HepG2 (cell line): ENCODE results near the gene NR1H3. TPM values are rescaled to one million over a fixed set of nuclear protein-coding genes. Genes with fewer than 3 reads are reported as not detected.

Source experiments
- RAD21 ChIP-seq: fragments of 450-650 bp; formaldehyde crosslinking; IDR thresholded peaks from 2 replicates; pipeline ENCODE4 v1.5.0; 2020; ENCODE audit warnings: mild to moderate bottlenecking
- REL ChIP-seq: sonication (generic); formaldehyde crosslinking; conservative IDR thresholded peaks from 2 replicates; pipeline ENCODE4 v1.8.0; 2022; ENCODE audit warnings: mild to moderate bottlenecking, missing genetic modification reagents, moderate library complexity
- REXO4 ChIP-seq: sonication (generic); formaldehyde crosslinking; IDR thresholded peaks from 2 replicates; pipeline ENCODE4 v1.8.0; 2022; ENCODE audit warnings: missing genetic modification reagents, mild to moderate bottlenecking, borderline replicate concordance
- SNRNP70 ChIP-seq: fragments of 200-400 bp; formaldehyde crosslinking; IDR thresholded peaks from 2 replicates; pipeline ENCODE4 v1.6.1; 2017; ENCODE audit warnings: mild to moderate bottlenecking, low read depth, low read length, moderate library complexity
- ZKSCAN1 ChIP-seq: fragments of 150-350 bp; IDR thresholded peaks from 2 replicates; pipeline ENCODE4 v1.6.1; 2014; ENCODE audit warnings: low read length
- ZNF496 ChIP-seq: sonication (generic); formaldehyde crosslinking; IDR thresholded peaks from 2 replicates; pipeline ENCODE4 v1.8.1; 2023; ENCODE audit warnings: mild to moderate bottlenecking, moderate library complexity, missing genetic modification reagents; ENCODE audit not compliant: insufficient replicate concordance
- polyA plus RNA-seq, 8 experiments: library from polyadenylated mRNA; depleted of rRNA in 3 of 8; stranded (reverse) in 7 of 8; unstranded in 1 of 8; fragments of >200 nt; fragmentation: Illumina TruSeq in 4 of 8; extraction: Trizol in 4 of 8; gene quantifications; 2 replicates each; pipeline versions ENCODE4 v1.2.1 to v1.2.3, GENCODE V29; 2011 to 2016; ENCODE audit warnings: low read depth in 4 of 8, missing spikeins in 1 of 8, mixed read lengths in 1 of 8; ENCODE audit not compliant: insufficient read depth in 1 of 8
- total RNA-seq, 5 experiments: library from RNA; depleted of rRNA; stranded (reverse); fragments of >200 nt; fragmentation: Illumina TruSeq; extraction: Trizol; gene quantifications; 2 replicates each; pipeline ENCODE4 v1.2.3, GENCODE V29; 2016; ENCODE audit warnings: low read depth in 1 of 5
- TF ChIP-seq, protein P1 (sequence below): sonication (generic); formaldehyde crosslinking; IDR thresholded peaks from 2 replicates; pipeline ENCODE4 v1.5.1; 2020; ENCODE audit warnings: mild to moderate bottlenecking, missing genetic modification reagents, borderline replicate concordance
- TF ChIP-seq, protein P2 (sequence below): sonication (generic); formaldehyde crosslinking; IDR thresholded peaks from 2 replicates; pipeline ENCODE4 v1.4.0; 2020; ENCODE audit warnings: missing genetic modification reagents, borderline replicate concordance

NR1H3 gene
- total and polyA plus RNA-seq, 2 of the 13 experiments (the other 11 are each of a cell fraction or from before 2014, with no cell fraction given), result 41.8 to 102 TPM

DNA sequence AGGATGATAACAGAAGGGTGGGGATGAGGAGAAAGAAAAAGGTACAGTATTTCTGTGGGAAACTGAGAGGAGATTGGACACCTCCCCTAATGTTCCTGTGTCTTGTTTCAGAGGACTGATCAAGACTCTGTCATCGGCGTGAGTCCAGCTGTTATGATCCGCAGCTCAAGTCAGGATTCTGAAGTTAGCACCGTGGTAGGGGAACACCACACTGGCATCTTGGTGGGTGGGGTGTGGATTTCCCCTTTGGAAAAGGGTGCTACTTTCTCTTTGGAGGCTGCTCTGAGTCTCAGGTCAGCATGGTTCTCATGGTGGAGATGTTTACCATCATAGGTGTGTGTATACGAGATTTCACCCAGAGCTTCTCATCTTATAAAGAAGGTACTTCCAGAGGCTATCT is 37.6 kb downstream of the NR1H3 start (continued):
- TF ChIP-seq, protein P1, sequence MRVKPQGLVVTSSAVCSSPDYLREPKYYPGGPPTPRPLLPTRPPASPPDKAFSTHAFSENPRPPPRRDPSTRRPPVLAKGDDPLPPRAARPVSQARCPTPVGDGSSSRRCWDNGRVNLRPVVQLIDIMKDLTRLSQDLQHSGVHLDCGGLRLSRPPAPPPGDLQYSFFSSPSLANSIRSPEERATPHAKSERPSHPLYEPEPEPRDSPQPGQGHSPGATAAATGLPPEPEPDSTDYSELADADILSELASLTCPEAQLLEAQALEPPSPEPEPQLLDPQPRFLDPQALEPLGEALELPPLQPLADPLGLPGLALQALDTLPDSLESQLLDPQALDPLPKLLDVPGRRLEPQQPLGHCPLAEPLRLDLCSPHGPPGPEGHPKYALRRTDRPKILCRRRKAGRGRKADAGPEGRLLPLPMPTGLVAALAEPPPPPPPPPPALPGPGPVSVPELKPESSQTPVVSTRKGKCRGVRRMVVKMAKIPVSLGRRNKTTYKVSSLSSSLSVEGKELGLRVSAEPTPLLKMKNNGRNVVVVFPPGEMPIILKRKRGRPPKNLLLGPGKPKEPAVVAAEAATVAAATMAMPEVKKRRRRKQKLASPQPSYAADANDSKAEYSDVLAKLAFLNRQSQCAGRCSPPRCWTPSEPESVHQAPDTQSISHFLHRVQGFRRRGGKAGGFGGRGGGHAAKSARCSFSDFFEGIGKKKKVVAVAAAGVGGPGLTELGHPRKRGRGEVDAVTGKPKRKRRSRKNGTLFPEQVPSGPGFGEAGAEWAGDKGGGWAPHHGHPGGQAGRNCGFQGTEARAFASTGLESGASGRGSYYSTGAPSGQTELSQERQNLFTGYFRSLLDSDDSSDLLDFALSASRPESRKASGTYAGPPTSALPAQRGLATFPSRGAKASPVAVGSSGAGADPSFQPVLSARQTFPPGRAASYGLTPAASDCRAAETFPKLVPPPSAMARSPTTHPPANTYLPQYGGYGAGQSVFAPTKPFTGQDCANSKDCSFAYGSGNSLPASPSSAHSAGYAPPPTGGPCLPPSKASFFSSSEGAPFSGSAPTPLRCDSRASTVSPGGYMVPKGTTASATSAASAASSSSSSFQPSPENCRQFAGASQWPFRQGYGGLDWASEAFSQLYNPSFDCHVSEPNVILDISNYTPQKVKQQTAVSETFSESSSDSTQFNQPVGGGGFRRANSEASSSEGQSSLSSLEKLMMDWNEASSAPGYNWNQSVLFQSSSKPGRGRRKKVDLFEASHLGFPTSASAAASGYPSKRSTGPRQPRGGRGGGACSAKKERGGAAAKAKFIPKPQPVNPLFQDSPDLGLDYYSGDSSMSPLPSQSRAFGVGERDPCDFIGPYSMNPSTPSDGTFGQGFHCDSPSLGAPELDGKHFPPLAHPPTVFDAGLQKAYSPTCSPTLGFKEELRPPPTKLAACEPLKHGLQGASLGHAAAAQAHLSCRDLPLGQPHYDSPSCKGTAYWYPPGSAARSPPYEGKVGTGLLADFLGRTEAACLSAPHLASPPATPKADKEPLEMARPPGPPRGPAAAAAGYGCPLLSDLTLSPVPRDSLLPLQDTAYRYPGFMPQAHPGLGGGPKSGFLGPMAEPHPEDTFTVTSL, result no peak
- TF ChIP-seq, protein P2, sequence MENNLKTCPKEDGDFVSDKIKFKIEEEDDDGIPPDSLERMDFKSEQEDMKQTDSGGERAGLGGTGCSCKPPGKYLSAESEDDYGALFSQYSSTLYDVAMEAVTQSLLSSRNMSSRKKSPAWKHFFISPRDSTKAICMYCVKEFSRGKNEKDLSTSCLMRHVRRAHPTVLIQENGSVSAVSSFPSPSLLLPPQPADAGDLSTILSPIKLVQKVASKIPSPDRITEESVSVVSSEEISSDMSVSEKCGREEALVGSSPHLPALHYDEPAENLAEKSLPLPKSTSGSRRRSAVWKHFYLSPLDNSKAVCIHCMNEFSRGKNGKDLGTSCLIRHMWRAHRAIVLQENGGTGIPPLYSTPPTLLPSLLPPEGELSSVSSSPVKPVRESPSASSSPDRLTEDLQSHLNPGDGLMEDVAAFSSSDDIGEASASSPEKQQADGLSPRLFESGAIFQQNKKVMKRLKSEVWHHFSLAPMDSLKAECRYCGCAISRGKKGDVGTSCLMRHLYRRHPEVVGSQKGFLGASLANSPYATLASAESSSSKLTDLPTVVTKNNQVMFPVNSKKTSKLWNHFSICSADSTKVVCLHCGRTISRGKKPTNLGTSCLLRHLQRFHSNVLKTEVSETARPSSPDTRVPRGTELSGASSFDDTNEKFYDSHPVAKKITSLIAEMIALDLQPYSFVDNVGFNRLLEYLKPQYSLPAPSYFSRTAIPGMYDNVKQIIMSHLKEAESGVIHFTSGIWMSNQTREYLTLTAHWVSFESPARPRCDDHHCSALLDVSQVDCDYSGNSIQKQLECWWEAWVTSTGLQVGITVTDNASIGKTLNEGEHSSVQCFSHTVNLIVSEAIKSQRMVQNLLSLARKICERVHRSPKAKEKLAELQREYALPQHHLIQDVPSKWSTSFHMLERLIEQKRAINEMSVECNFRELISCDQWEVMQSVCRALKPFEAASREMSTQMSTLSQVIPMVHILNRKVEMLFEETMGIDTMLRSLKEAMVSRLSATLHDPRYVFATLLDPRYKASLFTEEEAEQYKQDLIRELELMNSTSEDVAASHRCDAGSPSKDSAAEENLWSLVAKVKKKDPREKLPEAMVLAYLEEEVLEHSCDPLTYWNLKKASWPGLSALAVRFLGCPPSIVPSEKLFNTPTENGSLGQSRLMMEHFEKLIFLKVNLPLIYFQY, result no peak
- TF ChIP-seq ZNF496 (no peak), RAD21 (CRISPR knock-in tag) (no peak), SNRNP70 (no peak), ZKSCAN1 (no peak), REL (CRISPR knock-in tag) (no peak), REXO4 (CRISPR knock-in tag) (no peak)
